ENCODE data around the gene CLK4. TPM values are rescaled to one million over a fixed set of nuclear protein-coding genes. Genes with fewer than 3 reads are reported as not detected.

The CLK4 gene
- total RNA-seq, 1 donor from 2014 or later, result 34.1 TPM

GRCh38 chr5:178671602-178672144 lies 44.8 kb upstream of the CLK4 start:
- no peak overlapping the region for H3K27ac ChIP-seq
- H3K4me3 ChIP-seq, result no peak overlapping the region
- intact Hi-C loops (cut with DNase I), result no loop called here
- TF ChIP-seq CTCF (IDR thresholded peaks at IDR 0.05), result no peak
- no peaks in the 10 kb centered on the region for H3K9me3 ChIP-seq
- no peaks in the 10 kb centered on the region for H3K4me1 ChIP-seq
- no peaks in the 10 kb centered on the region for H3K36me3 ChIP-seq
- no peak for ATAC-seq
- H3K27me3 ChIP-seq (ENCODE audit: low read depth), result no peaks in the 10 kb centered on the region
- DNase-seq, result no peak

GRCh38 chr5:178670351-178670885 lies 43.6 kb upstream of the CLK4 start:
- intact Hi-C loops (cut with DNase I), result no loop called here
- Histone ChIP-seq H3K9me3 (no peaks in the 10 kb centered on the region), H3K27me3 (ENCODE audit: low read depth) (no peaks in the 10 kb centered on the region), H3K4me3 (no peak overlapping the region), H3K27ac (no peak overlapping the region), H3K36me3 (no peaks in the 10 kb centered on the region), H3K4me1 (no peaks in the 10 kb centered on the region)
- ATAC-seq, result no peak
- no peak for TF ChIP-seq CTCF (IDR thresholded peaks at IDR 0.05)
- no peak for DNase-seq

GRCh38 chr5:178668579-178668978 lies 41.7 kb upstream of the CLK4 start:
- ATAC-seq (no peak), DNase-seq (no peak)
- Histone ChIP-seq H3K27ac (no peak overlapping the region), H3K4me3 (no peak overlapping the region), H3K9me3 (no peaks in the 10 kb centered on the region), H3K36me3 (no peaks in the 10 kb centered on the region), H3K27me3 (ENCODE audit: low read depth) (no peaks in the 10 kb centered on the region), H3K4me1 (no peaks in the 10 kb centered on the region)
- intact Hi-C loops (cut with DNase I), result no loop called here
- no peak for TF ChIP-seq CTCF (IDR thresholded peaks at IDR 0.05)

GRCh38 chr5:178667688-178668087 lies 40.8 kb upstream of the CLK4 start:
- ATAC-seq (no peak), DNase-seq (no peak)
- Histone ChIP-seq H3K4me1 (no peaks in the 10 kb centered on the region), H3K27me3 (ENCODE audit: low read depth) (no peaks in the 10 kb centered on the region), H3K27ac (no peak overlapping the region), H3K36me3 (no peaks in the 10 kb centered on the region), H3K4me3 (no peak overlapping the region), H3K9me3 (no peaks in the 10 kb centered on the region)
- intact Hi-C loops (cut with DNase I), result no loop called here
- TF ChIP-seq CTCF (IDR thresholded peaks at IDR 0.05), result no peak

- ATAC-seq (no peak), DNase-seq (no peak)
- no peak overlapping the region for H3K4me3 ChIP-seq
- H3K9me3 ChIP-seq, result no peaks in the 10 kb centered on the region
- no peak for TF ChIP-seq CTCF (IDR thresholded peaks at IDR 0.05)
- intact Hi-C loops (cut with DNase I), result no loop called here
- no peak overlapping the region for H3K27ac ChIP-seq
- H3K36me3 ChIP-seq, result no peaks in the 10 kb centered on the region
- H3K4me1 ChIP-seq, result no peaks in the 10 kb centered on the region
- no peaks in the 10 kb centered on the region for H3K27me3 ChIP-seq (ENCODE audit: low read depth)
These were observed 40.3 kb upstream of the CLK4 start for GRCh38 chr5:178667101-178667500.

Measured in lower lobe of right lung (tissue), 2 donors.